Right lobe of liver (tissue), 4 donors: ENCODE data around the gene FAM53A.

Source experiments
- CTCF ChIP-seq, 4 donors: fragments of 200-600 bp in 3 of 4; fragments of 450-650 bp in 1 of 4; IDR thresholded peaks; one replicate each; pipeline versions ENCODE4 v1.5.1 to v1.8.0; 2016 to 2022; ENCODE audit warnings: antibody characterized with exemption in 4 of 4, mild to moderate bottlenecking in 2 of 4
- POLR2A ChIP-seq: fragments of 450-650 bp; IDR thresholded peaks from one replicate; pipeline ENCODE4 v1.6.1; 2017; ENCODE audit warnings: antibody characterized with exemption, mild to moderate bottlenecking
- donor health status: DM: no; HTN: no; CAD: no.
- donor health status: DM: no; HTN: no; CAD: no.
- donor health status: DM: no; HTN: yes; CAD: no.

- TF ChIP-seq CTCF (IDR thresholded peaks at IDR 0.05) (no peak), POLR2A (no peak)
These were observed 53.0 kb downstream of the FAM53A start for GRCh38 chr4:1631136-1631535.
